Measurements from ENCODE around the gene ZYG11B.

DNA sequence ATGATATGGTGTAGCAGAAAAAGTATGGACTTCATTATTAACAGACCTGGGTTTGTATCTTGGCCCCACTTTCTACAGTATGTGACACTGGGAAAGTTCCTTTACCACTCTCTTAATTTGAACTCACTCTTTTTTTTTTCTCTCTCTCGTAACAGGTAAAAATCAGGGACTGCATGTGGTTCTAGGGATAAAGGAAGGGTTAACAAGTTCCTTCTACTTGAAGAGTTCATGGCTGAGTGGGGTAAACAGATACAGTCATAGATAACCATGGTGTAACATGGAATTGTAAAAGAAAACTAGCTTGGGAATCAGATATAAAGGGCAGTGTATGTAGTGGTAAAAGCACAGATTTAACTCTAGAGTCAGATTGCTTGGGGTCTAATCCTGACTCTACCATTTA lies 21.2 kb downstream of the ZYG11B start:
- TF ChIP-seq, protein P1, sequence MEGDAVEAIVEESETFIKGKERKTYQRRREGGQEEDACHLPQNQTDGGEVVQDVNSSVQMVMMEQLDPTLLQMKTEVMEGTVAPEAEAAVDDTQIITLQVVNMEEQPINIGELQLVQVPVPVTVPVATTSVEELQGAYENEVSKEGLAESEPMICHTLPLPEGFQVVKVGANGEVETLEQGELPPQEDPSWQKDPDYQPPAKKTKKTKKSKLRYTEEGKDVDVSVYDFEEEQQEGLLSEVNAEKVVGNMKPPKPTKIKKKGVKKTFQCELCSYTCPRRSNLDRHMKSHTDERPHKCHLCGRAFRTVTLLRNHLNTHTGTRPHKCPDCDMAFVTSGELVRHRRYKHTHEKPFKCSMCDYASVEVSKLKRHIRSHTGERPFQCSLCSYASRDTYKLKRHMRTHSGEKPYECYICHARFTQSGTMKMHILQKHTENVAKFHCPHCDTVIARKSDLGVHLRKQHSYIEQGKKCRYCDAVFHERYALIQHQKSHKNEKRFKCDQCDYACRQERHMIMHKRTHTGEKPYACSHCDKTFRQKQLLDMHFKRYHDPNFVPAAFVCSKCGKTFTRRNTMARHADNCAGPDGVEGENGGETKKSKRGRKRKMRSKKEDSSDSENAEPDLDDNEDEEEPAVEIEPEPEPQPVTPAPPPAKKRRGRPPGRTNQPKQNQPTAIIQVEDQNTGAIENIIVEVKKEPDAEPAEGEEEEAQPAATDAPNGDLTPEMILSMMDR (IDR thresholded peaks at IDR 0.05; ENCODE audit: low read depth, low read length): no peak
- no peak for TF ChIP-seq MYC (IDR thresholded peaks at IDR 0.05; ENCODE audit: low read depth, low read length)
